ENCODE data around the gene APH1B. TPM values are rescaled to one million over a fixed set of nuclear protein-coding genes. Genes with fewer than 3 reads are reported as not detected.

The APH1B gene
- total and polyA plus RNA-seq, 9 of the 15 experiments (the other 6 are each of a cell fraction or from before 2014, with no cell fraction given): 5.1 to 9.7 (median 7.0) TPM

DNA sequence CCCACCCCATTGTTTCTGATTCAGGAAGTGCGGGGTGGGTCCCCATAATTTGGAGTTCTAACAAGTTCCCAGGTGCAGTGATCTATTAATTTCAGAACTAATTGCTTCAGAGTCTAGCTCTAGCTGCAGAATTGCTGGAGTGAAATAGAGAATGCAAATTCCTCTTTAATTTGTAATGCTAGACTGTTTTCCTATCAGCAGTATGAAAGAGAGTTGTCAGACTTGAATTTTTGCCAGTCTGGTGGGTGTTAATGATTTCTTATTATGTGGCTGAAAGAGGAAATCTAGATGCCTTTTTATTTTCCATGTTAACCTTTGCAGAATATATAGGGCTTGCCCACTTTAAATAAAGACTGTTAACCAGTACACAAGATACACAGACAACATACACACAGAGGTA is 23.7 kb downstream of the APH1B start:
- no peaks in the 10 kb centered on the region; the same call in 2 of the 3 replicates for H3K36me3 ChIP-seq (ENCODE audit: control insufficient read depth, insufficient read depth, low read length)
- H3K4me2 ChIP-seq (ENCODE audit: insufficient read depth, low read length): no peak overlapping the region
- H3K4me1 ChIP-seq (replicated peaks in 1 of 2; ENCODE audit: control insufficient read depth in 2 of 2, insufficient read depth in 2 of 2, low read length in 2 of 2): peaks cover 0 to 8% of the 10 kb centered on the region in 2 experiments; a peak in 3 of 5 replicates
- intact Hi-C loops (cut with micrococcal nuclease): no loop called here
- POLR2A ChIA-PET: interaction anchor here (0.6 kb wide), 1 partner anchor 853 kb away, joined by 3 read pairs; no protein-coding TSS in a partner anchor
- DNase-seq (ENCODE audit: extremely low read depth in 1 of 4, low spot score in 3 of 4) (no peak), ATAC-seq (no peak), FAIRE-seq (no peak)
- H3K9ac ChIP-seq (ENCODE audit: insufficient read depth in 1 of 2, low read depth in 2 of 2, low read length in 2 of 2): no peak overlapping the region
- CTCF ChIA-PET (ENCODE audit: low intra/inter-chr PET ratio): interaction anchor here (0.6 kb wide), 1 partner anchor 499 kb away, joined by 3 read pairs; no protein-coding TSS in a partner anchor
- H2AFZ ChIP-seq (ENCODE audit: low read depth, low read length): no peak overlapping the region
- H4K20me1 ChIP-seq (replicated peaks; ENCODE audit: control insufficient read depth, insufficient read depth, low read length): no peaks in the 10 kb centered on the region
- no peaks in the 10 kb centered on the region for H3K27me3 ChIP-seq (ENCODE audit: control insufficient read depth in 2 of 2, insufficient read depth in 2 of 2, low read length in 2 of 2)
- in situ Hi-C loops (cut with MboI): no loop called here
- no peaks in the 10 kb centered on the region for H3K9me1 ChIP-seq (ENCODE audit: control insufficient read depth, insufficient read depth, low read length)
- H3K79me2 ChIP-seq (ENCODE audit: control insufficient read depth, insufficient read depth, low read length): no peaks in the 10 kb centered on the region
- BruUV-seq (replicated peaks): no TSS peak
- WGBS (ENCODE audit: insufficient coverage, low coverage, missing lambda C conversion rate): 80% methylated on average over 1 of the region's 1 CpG
- H3K4me3 ChIP-seq: no peak overlapping the region
- H3K27ac ChIP-seq (ENCODE audit: extremely low read depth, low read depth, low read length): no peak overlapping the region
- H3K9me3 ChIP-seq (replicated peaks; ENCODE audit: control insufficient read depth, insufficient read depth, low read depth, low read length): no peaks in the 10 kb centered on the region
- TF ChIP-seq BHLHE40 (IDR thresholded peaks at IDR 0.05; ENCODE audit: low read length): no peak
- no peak for TF ChIP-seq TGIF2 (CRISPR knock-in tag; IDR thresholded peaks at IDR 0.05)
- TF ChIP-seq, protein P1, sequence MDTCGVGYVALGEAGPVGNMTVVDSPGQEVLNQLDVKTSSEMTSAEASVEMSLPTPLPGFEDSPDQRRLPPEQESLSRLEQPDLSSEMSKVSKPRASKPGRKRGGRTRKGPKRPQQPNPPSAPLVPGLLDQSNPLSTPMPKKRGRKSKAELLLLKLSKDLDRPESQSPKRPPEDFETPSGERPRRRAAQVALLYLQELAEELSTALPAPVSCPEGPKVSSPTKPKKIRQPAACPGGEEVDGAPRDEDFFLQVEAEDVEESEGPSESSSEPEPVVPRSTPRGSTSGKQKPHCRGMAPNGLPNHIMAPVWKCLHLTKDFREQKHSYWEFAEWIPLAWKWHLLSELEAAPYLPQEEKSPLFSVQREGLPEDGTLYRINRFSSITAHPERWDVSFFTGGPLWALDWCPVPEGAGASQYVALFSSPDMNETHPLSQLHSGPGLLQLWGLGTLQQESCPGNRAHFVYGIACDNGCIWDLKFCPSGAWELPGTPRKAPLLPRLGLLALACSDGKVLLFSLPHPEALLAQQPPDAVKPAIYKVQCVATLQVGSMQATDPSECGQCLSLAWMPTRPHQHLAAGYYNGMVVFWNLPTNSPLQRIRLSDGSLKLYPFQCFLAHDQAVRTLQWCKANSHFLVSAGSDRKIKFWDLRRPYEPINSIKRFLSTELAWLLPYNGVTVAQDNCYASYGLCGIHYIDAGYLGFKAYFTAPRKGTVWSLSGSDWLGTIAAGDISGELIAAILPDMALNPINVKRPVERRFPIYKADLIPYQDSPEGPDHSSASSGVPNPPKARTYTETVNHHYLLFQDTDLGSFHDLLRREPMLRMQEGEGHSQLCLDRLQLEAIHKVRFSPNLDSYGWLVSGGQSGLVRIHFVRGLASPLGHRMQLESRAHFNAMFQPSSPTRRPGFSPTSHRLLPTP (IDR thresholded peaks at IDR 0.05; ENCODE audit: borderline replicate concordance, extremely low read depth, insufficient read length): no peak
- TF ChIP-seq MTA3 (IDR thresholded peaks at IDR 0.05; ENCODE audit: borderline replicate concordance): no peak
- TF ChIP-seq KLF6 (CRISPR knock-in tag; IDR thresholded peaks at IDR 0.05; ENCODE audit: borderline replicate concordance): no peak
- no peak for TF ChIP-seq CC2D1A (IDR thresholded peaks at IDR 0.05)
- TF ChIP-seq TEAD4 (IDR thresholded peaks at IDR 0.05; ENCODE audit: low read length): no peak
- no peak for TF ChIP-seq TEAD4 (CRISPR knock-in tag; IDR thresholded peaks at IDR 0.05; ENCODE audit: borderline replicate concordance)
- TF ChIP-seq ZNF586 (CRISPR knock-in tag; conservative IDR thresholded peaks at IDR 0.05): no peak
- TF ChIP-seq, protein P2, sequence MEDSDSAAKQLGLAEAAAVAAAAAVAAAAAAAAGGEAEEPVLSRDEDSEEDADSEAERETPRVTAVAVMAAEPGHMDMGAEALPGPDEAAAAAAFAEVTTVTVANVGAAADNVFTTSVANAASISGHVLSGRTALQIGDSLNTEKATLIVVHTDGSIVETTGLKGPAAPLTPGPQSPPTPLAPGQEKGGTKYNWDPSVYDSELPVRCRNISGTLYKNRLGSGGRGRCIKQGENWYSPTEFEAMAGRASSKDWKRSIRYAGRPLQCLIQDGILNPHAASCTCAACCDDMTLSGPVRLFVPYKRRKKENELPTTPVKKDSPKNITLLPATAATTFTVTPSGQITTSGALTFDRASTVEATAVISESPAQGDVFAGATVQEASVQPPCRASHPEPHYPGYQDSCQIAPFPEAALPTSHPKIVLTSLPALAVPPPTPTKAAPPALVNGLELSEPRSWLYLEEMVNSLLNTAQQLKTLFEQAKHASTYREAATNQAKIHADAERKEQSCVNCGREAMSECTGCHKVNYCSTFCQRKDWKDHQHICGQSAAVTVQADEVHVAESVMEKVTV (CRISPR knock-in tag; IDR thresholded peaks at IDR 0.05): no peak
- no peak for TF ChIP-seq SAFB2 (IDR thresholded peaks at IDR 0.05; ENCODE audit: borderline replicate concordance, low read depth, low read length, severe bottlenecking)
- no peak for TF ChIP-seq YBX1 (IDR thresholded peaks at IDR 0.05)
- TF ChIP-seq PHB2 (IDR thresholded peaks at IDR 0.05; ENCODE audit: low read depth): no peak
- TF ChIP-seq CEBPG (CRISPR knock-in tag; IDR thresholded peaks at IDR 0.05): no peak
- no peak for TF ChIP-seq CEBPG (tag; conservative IDR thresholded peaks at IDR 0.05 in 1 of 2, IDR thresholded peaks at IDR 0.05 in 1 of 2)
- no peak for TF ChIP-seq KLF1 (tag; IDR thresholded peaks at IDR 0.05)
- no peak for TF ChIP-seq RBM39 (optimal IDR thresholded peaks at IDR 0.05; ENCODE audit: low read depth, low read length)
- no peak for TF ChIP-seq WHSC1 (IDR thresholded peaks at IDR 0.05; ENCODE audit: low read length)
- no peak for TF ChIP-seq SP2 (IDR thresholded peaks at IDR 0.05; ENCODE audit: extremely low read depth, low read depth, low read length, poor library complexity, severe bottlenecking)
- TF ChIP-seq ZNF696 (CRISPR knock-in tag; conservative IDR thresholded peaks at IDR 0.05): no peak
